GOT3 (cell line): ENCODE measurements around the gene TUBA4A.
A peak's percentile ranks its signal among the peaks of the same experiment; 100 is the strongest.

Experiments used
- DNase-seq: peaks from one replicate; lab custom pipeline; 2025; ENCODE audit warnings: mixed read lengths; lab: John Stamatoyannopoulos, UW

TUBA4A gene

DNA sequence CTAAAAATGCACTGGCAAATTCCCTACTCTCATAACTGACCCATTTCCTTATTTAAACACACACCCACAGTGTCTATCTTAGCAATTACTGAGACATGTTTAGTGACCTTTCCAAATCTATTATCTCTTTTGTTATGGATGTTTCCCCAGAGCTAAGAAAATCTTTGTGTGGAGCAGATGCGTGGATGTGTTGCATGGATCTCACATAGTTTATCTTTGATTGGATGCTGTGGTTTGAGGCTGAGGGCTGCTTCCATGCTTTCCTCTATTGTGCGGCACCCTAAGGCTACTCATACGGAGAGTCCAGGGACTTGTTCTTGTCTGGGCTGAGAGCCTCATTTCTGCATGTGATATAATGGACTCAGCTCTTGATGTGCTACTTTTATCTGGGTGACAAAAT, 19.4 kb downstream of the TUBA4A start:
- no peak for DNase-seq

DNA sequence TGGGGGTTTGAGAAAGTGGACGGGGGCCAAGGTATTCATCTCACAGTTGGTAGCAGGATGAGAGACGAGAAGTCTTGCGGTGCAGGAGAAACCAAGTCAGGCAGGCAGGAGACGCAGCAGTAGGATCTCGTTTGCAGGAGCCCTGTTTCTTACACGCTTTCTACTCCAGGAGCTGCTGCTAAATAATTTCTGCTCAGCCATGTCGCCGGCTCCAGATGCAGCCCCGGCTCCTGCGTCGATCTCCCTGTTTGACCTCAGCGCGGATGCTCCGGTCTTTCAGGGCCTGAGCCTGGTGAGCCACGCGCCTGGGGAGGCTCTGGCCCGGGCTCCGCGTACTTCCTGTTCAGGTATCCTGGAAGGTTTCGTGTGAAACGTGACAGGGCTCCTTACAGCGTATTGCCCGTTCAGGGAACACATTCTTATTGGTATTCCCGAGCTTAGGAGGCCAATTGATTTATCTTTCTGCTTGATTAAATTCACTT, 23.6 kb downstream of the TUBA4A start:
- DNase-seq = no peak

DNA sequence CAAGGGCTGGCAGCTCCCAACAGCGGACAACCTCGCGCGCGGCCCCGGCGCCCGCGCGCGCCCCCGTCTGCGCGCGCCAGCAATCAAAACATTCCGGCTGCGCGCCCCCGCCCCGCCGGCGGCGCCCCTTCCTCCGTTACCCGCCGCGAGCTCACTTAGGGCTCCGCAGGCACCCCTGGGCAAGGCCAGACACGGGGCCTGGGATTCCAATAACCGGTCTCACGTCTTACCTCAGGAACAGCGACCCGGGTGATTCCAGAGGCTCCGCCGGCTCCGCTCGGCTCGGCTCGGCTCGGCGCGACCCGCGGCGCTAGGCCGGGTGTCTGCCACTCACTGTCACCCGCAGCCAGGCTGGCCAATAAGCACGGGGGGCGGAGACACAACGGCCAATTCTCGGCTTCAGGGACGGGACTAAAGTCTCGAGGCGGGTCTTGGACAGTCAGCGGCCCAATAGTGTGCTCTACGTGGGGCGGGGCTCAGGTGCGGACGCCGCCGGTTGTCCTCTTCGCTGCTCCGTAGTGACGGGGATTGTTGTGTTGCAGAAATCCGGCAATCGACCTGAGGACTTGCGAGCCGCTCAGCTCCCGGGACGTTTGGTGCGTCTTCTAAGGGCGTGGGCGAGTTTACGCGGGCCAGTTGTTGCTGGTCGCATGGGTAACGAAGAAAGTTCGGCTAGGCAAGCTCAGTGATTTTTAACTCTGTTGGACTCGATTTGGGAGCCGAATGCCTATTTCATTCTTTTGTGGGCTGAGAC, 24.2 kb downstream of the TUBA4A start, which contains the start of the genes ANKZF1 and ATG9A:
TSS of gene ANKZF1 (plus strand) at position 502 of the 754 bp plus-strand sequence. CDS start 452 bp downstream, outside the sequence.
TSS of gene ATG9A (minus strand) at position 332 of the 754 bp plus-strand sequence. CDS start 1,612 bp downstream, outside the sequence.
- DNase-seq = peak; percentile 89

DNA sequence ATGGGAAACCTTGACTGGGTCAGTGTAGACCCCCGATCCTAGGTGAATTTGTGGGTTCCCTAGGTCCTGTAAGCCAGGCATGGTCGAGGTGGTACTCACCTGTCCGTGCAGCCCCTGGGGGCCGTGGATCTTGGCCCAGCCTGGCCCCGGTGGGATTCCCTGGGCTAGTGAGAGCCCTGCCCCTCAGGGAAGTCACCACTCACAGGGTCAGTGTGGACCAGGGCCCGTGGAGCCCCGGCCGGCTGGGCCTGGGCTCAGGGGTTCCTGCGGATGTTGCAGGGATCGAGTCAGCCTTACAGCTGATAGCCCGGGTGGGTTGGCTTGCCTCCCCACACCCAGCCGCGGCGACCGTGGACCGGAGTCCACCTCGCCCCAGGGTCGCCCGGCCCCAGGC, 24.8 kb downstream of the TUBA4A start:
- DNase-seq = no peak

GRCh38 chr2:219228041-219228910, 25.4 kb downstream of the TUBA4A start:
- no peak for DNase-seq

GRCh38 chr2:219225350-219225749, 28.4 kb downstream of the TUBA4A start:
- no peak for DNase-seq

GRCh38 chr2:219223831-219224610, 29.7 kb downstream of the TUBA4A start:
- DNase-seq = no peak

- DNase-seq = no peak
These were observed 31.7 kb downstream of the TUBA4A start for GRCh38 chr2:219221957-219222518.

DNA sequence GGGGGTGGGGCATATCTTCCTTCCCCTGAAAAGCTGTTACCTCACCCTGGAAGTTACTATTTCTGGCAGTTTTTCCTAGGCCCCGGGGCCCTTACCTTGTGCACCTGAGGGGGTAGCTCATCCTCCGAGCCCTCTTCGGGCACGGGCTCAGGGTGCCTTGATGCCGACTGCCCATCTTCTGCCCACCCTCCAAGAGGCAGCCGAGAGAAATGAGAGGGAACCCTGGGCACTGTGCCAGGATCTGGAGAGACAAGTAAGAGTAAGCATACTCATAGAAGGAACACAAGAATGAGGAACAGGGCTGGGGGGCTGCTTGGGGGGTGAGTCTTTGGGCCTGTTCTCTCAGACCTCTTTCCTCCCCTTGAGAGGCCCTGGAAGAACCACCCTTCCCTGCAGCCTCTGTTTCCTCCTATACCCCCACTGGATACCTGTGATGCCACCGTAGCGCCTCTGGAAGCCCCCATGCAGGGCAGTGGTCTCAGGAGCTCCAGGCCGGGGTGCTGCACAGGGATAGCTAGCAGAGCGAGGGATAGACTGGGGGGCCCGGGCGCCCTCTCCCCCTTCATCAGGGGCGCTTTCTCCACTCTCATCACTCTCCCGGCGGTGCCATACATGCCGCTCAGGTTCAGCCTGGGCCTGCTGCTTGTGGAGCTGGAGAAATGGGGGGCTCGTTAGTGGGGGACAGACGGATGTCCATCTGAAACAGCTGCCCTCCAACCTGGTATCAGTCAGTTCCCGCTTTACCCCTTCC, 32.9 kb downstream of the TUBA4A start:
- no peak for DNase-seq

DNA sequence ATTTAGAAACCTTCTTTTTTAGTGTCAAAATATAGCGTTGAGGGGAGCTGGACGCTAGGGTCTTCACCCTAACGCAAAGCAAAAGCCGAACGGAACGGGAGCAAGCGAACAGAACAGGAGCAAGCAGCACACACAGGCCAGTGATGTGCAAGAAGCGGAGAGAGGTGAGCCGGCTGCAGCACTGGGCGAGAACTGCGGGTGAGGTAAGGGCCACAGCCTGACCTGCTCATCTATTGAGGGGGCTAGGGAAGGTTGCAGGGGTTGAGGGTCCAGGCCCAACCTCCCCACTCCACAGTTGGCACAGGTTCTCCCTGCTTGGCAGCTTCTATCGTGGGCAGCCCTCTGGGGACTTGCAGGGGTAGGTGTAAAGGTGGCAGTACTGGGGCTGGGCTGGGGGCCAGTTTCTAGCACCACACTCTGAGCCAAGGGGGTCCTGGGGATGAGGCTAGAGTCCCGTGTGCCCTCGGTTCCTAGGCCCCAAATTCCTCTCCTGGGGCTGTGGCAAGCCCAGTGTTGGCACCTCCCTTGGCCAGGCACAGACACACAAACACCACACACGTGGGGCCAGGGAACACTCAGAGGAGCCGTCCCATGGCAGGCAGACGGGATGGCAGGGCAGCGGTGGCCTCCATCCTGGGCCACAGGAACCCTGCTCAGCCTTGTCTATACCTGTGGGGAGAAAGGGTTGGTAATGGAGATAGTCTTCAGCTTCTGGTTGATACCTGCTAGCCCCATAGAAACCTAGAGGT, 33.8 kb downstream of the TUBA4A start:
- no peak for DNase-seq

GRCh38 chr2:219218732-219219701, 34.7 kb downstream of the TUBA4A start, which contains the start of gene ABCB6:
Gene ABCB6 (minus strand): TSS chr2:219218958. CDS start chr2:219218673, 285 bp downstream.
- DNase-seq = peak; percentile 59

GRCh38 chr2:219218217-219218731, 35.4 kb downstream of the TUBA4A start:
- DNase-seq = peak; percentile 67

DNA sequence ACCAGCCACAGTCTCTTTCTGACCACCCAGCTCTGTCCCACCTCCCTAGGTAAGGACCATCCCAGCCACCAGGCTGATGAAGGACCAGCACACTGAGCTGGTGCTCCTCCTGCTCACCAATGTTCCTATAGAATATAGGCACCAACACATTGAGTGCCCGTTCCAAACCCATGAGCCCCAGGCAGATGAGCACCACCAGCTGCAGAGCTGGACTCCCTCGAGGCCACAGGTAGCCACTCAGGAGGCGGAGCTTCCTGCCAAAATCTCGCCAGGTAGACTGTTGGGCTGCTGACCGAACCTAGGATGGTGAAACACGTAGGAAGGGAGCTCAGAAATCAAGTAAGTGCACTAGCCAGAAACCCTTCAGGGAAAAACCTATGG, 37.2 kb downstream of the TUBA4A start:
- no peak for DNase-seq

DNA sequence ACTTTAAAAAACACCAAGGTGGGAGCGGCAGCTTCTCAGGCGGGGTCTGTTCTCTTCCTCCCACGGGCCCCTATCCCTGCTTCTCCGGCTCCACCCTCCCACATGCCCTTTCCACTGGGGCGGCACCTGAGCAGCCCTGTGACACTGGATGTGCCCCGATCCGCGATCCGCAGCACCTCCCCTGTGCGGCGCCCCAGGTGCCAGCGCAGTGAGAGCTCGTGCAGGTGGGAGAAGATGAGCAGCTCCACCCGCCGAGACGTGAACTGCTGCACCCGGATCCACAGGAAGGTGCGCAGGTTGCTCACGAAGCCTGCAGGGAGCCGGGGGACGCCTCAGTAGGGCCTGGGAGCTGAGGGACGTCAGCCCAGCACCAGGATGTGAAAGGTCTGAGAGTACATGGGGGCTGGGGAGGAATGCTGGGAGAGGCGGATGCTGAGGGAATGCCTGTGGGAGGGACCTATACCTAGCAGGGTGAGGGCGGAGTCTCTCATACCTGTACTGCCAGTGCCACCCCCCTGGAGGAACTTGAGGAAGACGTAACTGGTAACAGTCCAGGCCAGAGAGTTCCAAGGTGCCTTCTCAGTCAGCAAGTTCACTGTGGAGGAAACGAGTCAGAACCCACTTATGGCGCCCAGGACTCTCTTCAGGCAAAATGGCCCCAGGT, 37.7 kb downstream of the TUBA4A start:
- no peak for DNase-seq

- no peak for DNase-seq
These were observed 38.9 kb downstream of the TUBA4A start for GRCh38 chr2:219214786-219215185.

DNA sequence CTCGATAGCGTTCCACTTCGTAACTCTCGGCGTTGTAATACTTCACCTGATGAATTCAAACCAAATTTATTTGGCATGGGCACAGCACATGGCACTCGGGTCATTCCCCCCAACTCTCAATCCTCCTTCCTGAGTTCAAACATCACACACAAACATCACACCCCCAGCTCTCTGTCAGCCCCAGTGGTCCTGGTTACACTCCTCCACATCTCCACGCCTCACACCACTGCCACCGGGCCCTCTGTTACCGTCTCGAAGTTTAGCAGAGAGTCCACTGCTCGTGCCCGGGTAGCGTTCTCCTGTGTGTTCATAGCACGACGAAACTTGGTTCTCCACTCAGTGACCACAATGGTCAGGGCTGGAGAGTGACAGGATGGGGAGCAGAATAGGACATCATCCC, 39.6 kb downstream of the TUBA4A start:
- DNase-seq = no peak

DNA sequence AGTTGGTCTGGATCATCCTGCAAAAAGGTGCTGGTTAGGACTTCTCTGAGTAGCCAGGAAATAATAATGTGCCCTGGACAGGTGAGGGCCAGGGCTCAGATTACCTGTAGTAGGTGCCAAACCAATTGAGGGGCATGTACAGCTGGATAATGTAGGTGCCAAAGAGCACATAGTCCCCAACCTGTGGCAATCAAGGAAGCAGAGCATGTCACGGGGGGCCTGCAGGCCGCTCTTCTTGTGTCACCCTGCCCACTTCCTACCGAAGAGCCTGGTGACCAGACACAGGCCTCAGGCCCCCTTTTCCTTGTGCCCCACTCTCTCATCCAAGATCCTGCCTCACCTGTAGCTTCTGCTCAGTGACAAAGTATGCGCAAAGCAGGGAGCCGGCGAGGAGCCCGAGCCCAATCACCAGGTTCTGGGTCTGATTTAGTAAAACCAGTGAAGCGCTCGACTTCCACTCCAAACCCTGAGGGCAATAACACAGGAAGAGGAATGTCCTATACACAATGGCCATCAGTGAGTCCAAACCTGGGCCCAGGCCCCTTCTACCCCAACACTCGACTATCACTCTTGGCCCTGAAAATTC, 40.1 kb downstream of the TUBA4A start:
- no peak for DNase-seq

- no peak for DNase-seq
These were observed 40.7 kb downstream of the TUBA4A start for GRCh38 chr2:219213026-219213415.
